ENCODE data around the gene ADH1A. TPM values are rescaled to one million over a fixed set of nuclear protein-coding genes. Genes with fewer than 3 reads are reported as not detected.

ADH1A gene
- total and polyA plus RNA-seq, 9 of the 15 experiments (the other 6 are each of a cell fraction or from before 2014, with no cell fraction given): not detected

DNA sequence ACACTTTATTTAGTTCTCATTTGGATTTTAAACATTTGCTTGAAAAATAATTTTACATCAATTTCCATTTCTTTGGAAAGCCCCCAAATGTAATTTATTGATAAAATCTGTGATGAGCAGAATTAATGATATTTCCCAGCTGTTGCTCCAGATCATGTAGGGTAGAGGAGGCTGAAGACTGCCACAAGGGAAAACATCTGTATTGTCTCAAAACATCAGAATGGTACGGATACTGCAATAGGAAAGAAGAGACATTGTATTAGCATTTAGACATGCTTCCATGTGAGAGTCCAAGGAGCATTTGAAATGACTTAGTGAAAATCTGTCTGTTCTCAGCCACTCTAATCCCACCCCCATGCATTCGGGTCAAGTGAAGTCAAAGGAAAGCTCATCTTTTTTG, 14.4 kb downstream of the ADH1A start (continued):
- no peak for TF ChIP-seq ZNF583 (CRISPR knock-in tag; IDR thresholded peaks at IDR 0.05)
- TF ChIP-seq NCOA6 (IDR thresholded peaks at IDR 0.05): no peak
- no peak for TF ChIP-seq HNRNPL (IDR thresholded peaks at IDR 0.05; ENCODE audit: low read depth, low read length)
- no peak for TF ChIP-seq MYC (IDR thresholded peaks at IDR 0.05; ENCODE audit: low read depth, low read length)
- TF ChIP-seq MYC (CRISPR knock-in tag; IDR thresholded peaks at IDR 0.05; ENCODE audit: borderline replicate concordance, low read depth): no peak
- TF ChIP-seq, protein P1, sequence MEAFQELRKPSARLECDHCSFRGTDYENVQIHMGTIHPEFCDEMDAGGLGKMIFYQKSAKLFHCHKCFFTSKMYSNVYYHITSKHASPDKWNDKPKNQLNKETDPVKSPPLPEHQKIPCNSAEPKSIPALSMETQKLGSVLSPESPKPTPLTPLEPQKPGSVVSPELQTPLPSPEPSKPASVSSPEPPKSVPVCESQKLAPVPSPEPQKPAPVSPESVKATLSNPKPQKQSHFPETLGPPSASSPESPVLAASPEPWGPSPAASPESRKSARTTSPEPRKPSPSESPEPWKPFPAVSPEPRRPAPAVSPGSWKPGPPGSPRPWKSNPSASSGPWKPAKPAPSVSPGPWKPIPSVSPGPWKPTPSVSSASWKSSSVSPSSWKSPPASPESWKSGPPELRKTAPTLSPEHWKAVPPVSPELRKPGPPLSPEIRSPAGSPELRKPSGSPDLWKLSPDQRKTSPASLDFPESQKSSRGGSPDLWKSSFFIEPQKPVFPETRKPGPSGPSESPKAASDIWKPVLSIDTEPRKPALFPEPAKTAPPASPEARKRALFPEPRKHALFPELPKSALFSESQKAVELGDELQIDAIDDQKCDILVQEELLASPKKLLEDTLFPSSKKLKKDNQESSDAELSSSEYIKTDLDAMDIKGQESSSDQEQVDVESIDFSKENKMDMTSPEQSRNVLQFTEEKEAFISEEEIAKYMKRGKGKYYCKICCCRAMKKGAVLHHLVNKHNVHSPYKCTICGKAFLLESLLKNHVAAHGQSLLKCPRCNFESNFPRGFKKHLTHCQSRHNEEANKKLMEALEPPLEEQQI (IDR thresholded peaks at IDR 0.05): no peak
- no peak for TF ChIP-seq GATAD2B (IDR thresholded peaks at IDR 0.05; ENCODE audit: borderline replicate concordance)
- TF ChIP-seq ZZZ3 (IDR thresholded peaks at IDR 0.05): no peak

DNA sequence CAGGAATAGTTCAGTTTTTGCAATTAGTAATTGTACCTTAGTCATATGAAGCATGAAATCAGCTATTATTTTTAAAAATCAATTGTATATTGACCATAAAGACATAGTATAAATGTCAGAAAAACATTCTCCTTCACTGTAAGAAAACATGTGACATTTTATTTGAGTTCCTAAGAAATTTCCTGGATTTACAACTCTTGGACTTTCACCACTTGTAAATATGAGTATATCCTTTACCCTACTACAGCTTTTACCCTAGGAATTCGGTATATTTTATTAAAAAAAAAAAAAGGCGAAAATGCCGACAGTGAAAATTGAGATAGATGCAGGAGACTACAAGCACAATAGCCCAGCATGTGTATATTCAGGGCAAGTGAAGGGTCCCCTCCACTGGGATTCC, 14.9 kb downstream of the ADH1A start:
- intact Hi-C loops (cut with micrococcal nuclease) (no loop called here), in situ Hi-C loops (cut with MboI) (no loop called here)
- no peaks in the 10 kb centered on the region for H3K9me3 ChIP-seq (replicated peaks; ENCODE audit: control insufficient read depth, insufficient read depth, low read depth, low read length)
- ATAC-seq (no peak), FAIRE-seq (no peak), DNase-seq (ENCODE audit: extremely low read depth in 1 of 4, low spot score in 3 of 4) (no peak)
- no peak overlapping the region for H2AFZ ChIP-seq (ENCODE audit: low read depth, low read length)
- H3K36me3 ChIP-seq (ENCODE audit: control insufficient read depth, insufficient read depth, low read length): no peaks in the 10 kb centered on the region
- H3K4me2 ChIP-seq (ENCODE audit: insufficient read depth, low read length): no peak overlapping the region
- H3K27ac ChIP-seq (ENCODE audit: extremely low read depth, low read depth, low read length): no peak overlapping the region
- no TSS peak for BruUV-seq (replicated peaks)
- no peaks in the 10 kb centered on the region for H3K79me2 ChIP-seq (ENCODE audit: control insufficient read depth, insufficient read depth, low read length)
- ChIA-PET CTCF (ENCODE audit: low intra/inter-chr PET ratio) (interaction anchor here (0.6 kb wide), 1 partner anchor 14 kb away, joined by 5 read pairs; no protein-coding TSS in a partner anchor), POLR2A (interaction anchor here (0.7 kb wide), 1 partner anchor 12 kb away, joined by 3 read pairs; no protein-coding TSS in a partner anchor)
- WGBS (ENCODE audit: insufficient coverage, low coverage, missing lambda C conversion rate): 0% methylated on average over 3 of the region's 3 CpGs
- H3K27me3 ChIP-seq (ENCODE audit: control insufficient read depth in 2 of 2, insufficient read depth in 2 of 2, low read length in 2 of 2): no peaks in the 10 kb centered on the region
- no peaks in the 10 kb centered on the region for H4K20me1 ChIP-seq (replicated peaks; ENCODE audit: control insufficient read depth, insufficient read depth, low read length)
- no peaks in the 10 kb centered on the region for H3K9me1 ChIP-seq (ENCODE audit: control insufficient read depth, insufficient read depth, low read length)
- no peak overlapping the region for H3K9ac ChIP-seq (ENCODE audit: insufficient read depth in 1 of 2, low read depth in 2 of 2, low read length in 2 of 2)
- no peaks in the 10 kb centered on the region for H3K4me1 ChIP-seq (replicated peaks in 1 of 2; ENCODE audit: control insufficient read depth in 2 of 2, insufficient read depth in 2 of 2, low read length in 2 of 2)
- H3K4me3 ChIP-seq: no peak overlapping the region
- no peak for TF ChIP-seq ZNF408 (CRISPR knock-in tag; IDR thresholded peaks at IDR 0.05; ENCODE audit: low read depth)
- TF ChIP-seq, protein P2, sequence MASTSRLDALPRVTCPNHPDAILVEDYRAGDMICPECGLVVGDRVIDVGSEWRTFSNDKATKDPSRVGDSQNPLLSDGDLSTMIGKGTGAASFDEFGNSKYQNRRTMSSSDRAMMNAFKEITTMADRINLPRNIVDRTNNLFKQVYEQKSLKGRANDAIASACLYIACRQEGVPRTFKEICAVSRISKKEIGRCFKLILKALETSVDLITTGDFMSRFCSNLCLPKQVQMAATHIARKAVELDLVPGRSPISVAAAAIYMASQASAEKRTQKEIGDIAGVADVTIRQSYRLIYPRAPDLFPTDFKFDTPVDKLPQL (IDR thresholded peaks at IDR 0.05; ENCODE audit: extremely low read depth, insufficient read length): no peak
- no peak for TF ChIP-seq NELFE (IDR thresholded peaks at IDR 0.05; ENCODE audit: insufficient read depth, insufficient read length)
- TF ChIP-seq BMI1 (IDR thresholded peaks at IDR 0.05; ENCODE audit: low read length): no peak
- TF ChIP-seq SMARCB1 (IDR thresholded peaks at IDR 0.05; ENCODE audit: insufficient read length, low read depth): no peak
- TF ChIP-seq SREBF1 (IDR thresholded peaks at IDR 0.05; ENCODE audit: borderline replicate concordance, low read depth, low read length): no peak
- TF ChIP-seq KLF13 (tag; IDR thresholded peaks at IDR 0.05; ENCODE audit: borderline replicate concordance, low read depth): no peak
- no peak for TF ChIP-seq NFATC3 (IDR thresholded peaks at IDR 0.05)
- TF ChIP-seq ZNF197 (CRISPR knock-in tag; IDR thresholded peaks at IDR 0.05; ENCODE audit: low read depth): no peak
- TF ChIP-seq MCM7 (IDR thresholded peaks at IDR 0.05): no peak
- TF ChIP-seq, protein P3, sequence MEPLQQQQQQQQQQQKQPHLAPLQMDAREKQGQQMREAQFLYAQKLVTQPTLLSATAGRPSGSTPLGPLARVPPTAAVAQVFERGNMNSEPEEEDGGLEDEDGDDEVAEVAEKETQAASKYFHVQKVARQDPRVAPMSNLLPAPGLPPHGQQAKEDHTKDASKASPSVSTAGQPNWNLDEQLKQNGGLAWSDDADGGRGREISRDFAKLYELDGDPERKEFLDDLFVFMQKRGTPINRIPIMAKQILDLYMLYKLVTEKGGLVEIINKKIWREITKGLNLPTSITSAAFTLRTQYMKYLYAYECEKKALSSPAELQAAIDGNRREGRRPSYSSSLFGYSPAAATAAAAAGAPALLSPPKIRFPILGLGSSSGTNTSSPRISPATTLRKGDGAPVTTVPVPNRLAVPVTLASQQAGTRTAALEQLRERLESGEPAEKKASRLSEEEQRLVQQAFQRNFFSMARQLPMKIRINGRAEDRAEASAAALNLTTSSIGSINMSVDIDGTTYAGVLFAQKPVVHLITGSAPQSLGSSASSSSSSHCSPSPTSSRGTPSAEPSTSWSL (CRISPR knock-in tag; IDR thresholded peaks at IDR 0.05; ENCODE audit: borderline replicate concordance): no peak
- no peak for TF ChIP-seq COPS2 (conservative IDR thresholded peaks at IDR 0.05)
- no peak for TF ChIP-seq GATAD2B (IDR thresholded peaks at IDR 0.05; ENCODE audit: borderline replicate concordance)
